Spleen (tissue), 11 donors: ENCODE data around the gene BAX. TPM values are rescaled to one million over a fixed set of nuclear protein-coding genes. Genes with fewer than 3 reads are reported as not detected.
A peak's percentile ranks its signal among the peaks of the same experiment; 100 is the strongest.

Source experiments
- DNase-seq: peaks from one replicate; pipeline ENCODE4 v3.0.0-alpha.2; 2020
- H3K27ac ChIP-seq, 8 donors: fragments of 200-600 bp; sonication (generic) in 7 of 8; 1 replicate in 4 of 8; 2 replicates in 4 of 8; pipeline versions ENCODE4 v1.5.0 to v1.8.0; 2016 to 2021; ENCODE audit warnings: inconsistent platforms in 4 of 8, mild to moderate bottlenecking in 4 of 8, moderate library complexity in 1 of 8
- H3K27me3 ChIP-seq, 7 donors: fragments of 200-600 bp; sonication (generic) in 6 of 7; replicated peaks in 1 of 7; 1 replicate in 4 of 7; 2 replicates in 3 of 7; pipeline versions ENCODE4 v1.5.0 to v1.8.0; 2016 to 2021; ENCODE audit warnings: inconsistent platforms in 3 of 7, mild to moderate bottlenecking in 1 of 7
- H3K36me3 ChIP-seq, 6 donors: fragments of 200-600 bp; sonication (generic) in 5 of 6; 1 replicate in 4 of 6; 2 replicates in 2 of 6; pipeline versions ENCODE4 v1.5.0 to v1.8.0; 2016 to 2021; ENCODE audit warnings: inconsistent platforms in 2 of 6
- H3K4me1 ChIP-seq, 6 donors: fragments of 200-600 bp; sonication (generic) in 5 of 6; 1 replicate in 3 of 6; 2 replicates in 3 of 6; pipeline versions ENCODE4 v1.5.0 to v1.8.0; 2016 to 2021; ENCODE audit warnings: inconsistent platforms in 3 of 6
- H3K4me3 ChIP-seq, 8 donors: fragments of 200-600 bp; sonication (generic) in 7 of 8; 1 replicate in 4 of 8; 2 replicates in 4 of 8; pipeline versions ENCODE4 v1.5.0 to v1.8.0; 2016 to 2021; ENCODE audit warnings: inconsistent platforms in 4 of 8, mild to moderate bottlenecking in 4 of 8, moderate library complexity in 2 of 8
- H3K9me3 ChIP-seq, 8 donors: fragments of 200-600 bp; sonication (generic) in 7 of 8; 1 replicate in 4 of 8; 2 replicates in 4 of 8; pipeline versions ENCODE4 v1.5.0 to v1.8.0; 2016 to 2021; ENCODE audit warnings: inconsistent platforms in 4 of 8
- CTCF ChIP-seq, 11 experiments: fragments of 200-600 bp in 7 of 11; fragments of 450-650 bp in 4 of 11; sonication (generic) in 4 of 11; IDR thresholded peaks in 8 of 11; conservative IDR thresholded peaks in 3 of 11; 1 replicate in 7 of 11; 2 replicates in 4 of 11; pipeline versions ENCODE4 v1.4.0 to v1.8.0; 2016 to 2021; ENCODE audit warnings: antibody characterized with exemption in 11 of 11, inconsistent platforms in 4 of 11, mild to moderate bottlenecking in 1 of 11
- POLR2A ChIP-seq, 3 donors: fragments of 450-650 bp; IDR thresholded peaks; one replicate each; pipeline ENCODE4 v1.5.1; 2017; ENCODE audit warnings: antibody characterized with exemption in 3 of 3, mild to moderate bottlenecking in 1 of 3
- POLR2AphosphoS5 ChIP-seq, 3 donors: sonication (generic); formaldehyde crosslinking; IDR thresholded peaks; one replicate each; pipeline ENCODE4 v1.5.1; 2017; ENCODE audit warnings: antibody characterized with exemption in 3 of 3
- whole genome bisulfite sequencing, 5 donors: extraction: QIAGEN DNeasy Blood & Tissue Kit in 3 of 5; methylation state at CpG; one replicate each; pipeline versions ENCODE4 v1.1.5 to v1.1.7; 2013 to 2018; 5-methylcytosine and 5-hydroxymethylcytosine counted together
- intact Hi-C: fragments of 100-400 bp; cut with DNase I; formaldehyde crosslinking; loops from one replicate; pipeline ENCODE4 v1.15.0; 2023; ENCODE audit warnings: low total_unique reads
- polyA plus RNA-seq, 3 donors: library from polyadenylated mRNA; stranded (reverse); fragments of 200-250 nt; gene quantifications; one replicate each; pipeline ENCODE4 v1.2.1, GENCODE V29; 2013
- total RNA-seq, 7 donors: library from RNA; depleted of rRNA in 3 of 7; stranded (reverse); fragments of >200 nt in 3 of 7; fragmentation: NEBNext Ultra II Directional in 4 of 7; extraction: Animal tissue kit (Norgen Biotek cat#: 25700) in 4 of 7; gene quantifications; one replicate each; pipeline versions ENCODE4 v1.1.0 to v1.2.1, GENCODE V29; 2016 to 2021
- donor health status: healthy with polysubstance abuse.
- donor health status: DM: no; HTN: no; CAD: no; lungs with moderate emphysema.
- donor health status: DM: no; HTN: no; CAD: no.
- donor health status: Bipolar disorder and iron deficiency.
- donor health status: healthy.
- donor health status: DM: no; HTN: no; CAD: no.
- donor health status: DM: yes; HTN: yes; CAD: no.

Gene BAX
- total and polyA plus RNA-seq, 10 donors, result 65.9 to 219 (median 131) TPM

- intact Hi-C loops, result no loop called here
- WGBS, 5 donors, result 86 to 97% (median 93%) methylated on average over 20 to 22 of the region's 22 CpGs
- Histone ChIP-seq H3K36me3 (peaks cover 0 to 52% (median 8%) of the 10 kb centered on the region in 6 donors), H3K9me3 (no peaks in the 10 kb centered on the region), H3K4me1 (peaks cover 14 to 56% (median 37%) of the 10 kb centered on the region in 6 donors), H3K4me3 (peak overlapping the region in 1 of 8 donors; percentile 90), H3K27ac (peak overlapping the region in 2 of 8 donors; percentile 91 to 97), H3K27me3 (no peaks in the 10 kb centered on the region)
- TF ChIP-seq POLR2A (IDR thresholded peaks at IDR 0.05), result no peak
- no peak for TF ChIP-seq POLR2AphosphoS5 (IDR thresholded peaks at IDR 0.05)
- no peak for TF ChIP-seq CTCF (IDR thresholded peaks at IDR 0.05 in 8 of 11, conservative IDR thresholded peaks at IDR 0.05 in 3 of 11)
- no peak for DNase-seq
These were observed 36.4 kb downstream of the BAX start for GRCh38 chr19:48991011-48991609.

- H3K9me3 ChIP-seq, result no peaks in the 10 kb centered on the region
- 37 to 55% (median 48%) methylated on average over 8 of the region's 8 CpGs for WGBS, 5 donors
These were observed 37.4 kb downstream of the BAX start for GRCh38 chr19:48991873-48992580.

GRCh38 chr19:48992581-48993174 lies 38.0 kb downstream of the BAX start:
- peaks cover 14 to 58% (median 37%) of the 10 kb centered on the region in 6 donors for H3K4me1 ChIP-seq
- WGBS, 5 donors, result 0 to 1% (median 1%) methylated on average over 20 of the region's 20 CpGs
- intact Hi-C loops, result no loop called here
- DNase-seq, result no peak
- peak overlapping the region; percentile 60 to 90 (median 80) for H3K4me3 ChIP-seq
- H3K9me3 ChIP-seq, result no peaks in the 10 kb centered on the region
- no peaks in the 10 kb centered on the region for H3K27me3 ChIP-seq
- peak overlapping the region; percentile 80 to 98 (median 94) for H3K27ac ChIP-seq
- H3K36me3 ChIP-seq, result peaks cover 0 to 36% (median 6%) of the 10 kb centered on the region in 6 donors
- TF ChIP-seq CTCF (IDR thresholded peaks at IDR 0.05 in 8 of 11, conservative IDR thresholded peaks at IDR 0.05 in 3 of 11) (no peak), POLR2A (IDR thresholded peaks at IDR 0.05) (no peak), POLR2AphosphoS5 (IDR thresholded peaks at IDR 0.05) (no peak)

More at GRCh38 chr19:48991873-48992580, 37.4 kb downstream of the BAX start:
- peaks cover 0 to 42% (median 7%) of the 10 kb centered on the region in 6 donors for H3K36me3 ChIP-seq
- intact Hi-C loops, result no loop called here
- H3K4me3 ChIP-seq, result peak overlapping the region; percentile 60 to 90 (median 80)
- H3K27ac ChIP-seq, result peak overlapping the region in 7 of 8 donors; percentile 91 to 98 (median 95)
- no peaks in the 10 kb centered on the region for H3K27me3 ChIP-seq
- peaks cover 14 to 58% (median 37%) of the 10 kb centered on the region in 6 donors for H3K4me1 ChIP-seq
- peak; percentile 81 for DNase-seq
- no peak for TF ChIP-seq POLR2AphosphoS5 (IDR thresholded peaks at IDR 0.05)
- no peak for TF ChIP-seq POLR2A (IDR thresholded peaks at IDR 0.05)
- TF ChIP-seq CTCF (IDR thresholded peaks at IDR 0.05 in 8 of 11, conservative IDR thresholded peaks at IDR 0.05 in 3 of 11), result no peak
